ENCODE results near the gene SYK. TPM values are rescaled to one million over a fixed set of nuclear protein-coding genes. Genes with fewer than 3 reads are reported as not detected.

The SYK gene
- 0.04 to 0.07 TPM (median 0.05 TPM) in 3 of 5 replicates, not detected in the others for total RNA-seq (2022; extraction: Qiagen RNA extraction; ENCODE audit: low read depth)

GRCh38 chr9:90801241-90801972 lies at the start of gene SYK:
Gene SYK, plus strand, starts transcription at chr9:90801819. Its CDS starts 42,080 bp downstream, at chr9:90843899.

Other genes starting within 250 kb of the SYK start
- not detected in 5 replicates for gene DIRAS2, start 159.0 kb upstream of the SYK start, total RNA-seq (2022; extraction: Qiagen RNA extraction; ENCODE audit: low read depth)